GOT3 (cell line): ENCODE results near the gene FRRS1.

Experiments used
- DNase-seq: peaks from one replicate; lab custom pipeline; 2025; ENCODE audit warnings: mixed read lengths; lab: John Stamatoyannopoulos, UW

FRRS1 gene

GRCh38 chr1:99731384-99731783, 35.1 kb downstream of the FRRS1 start:
- no peak for DNase-seq

- DNase-seq, result no peak
Observed at GRCh38 chr1:99728494-99729235, 37.8 kb downstream of the FRRS1 start.

GRCh38 chr1:99727575-99728185, 38.8 kb downstream of the FRRS1 start:
- no peak for DNase-seq

GRCh38 chr1:99726818-99727217, 39.6 kb downstream of the FRRS1 start:
- no peak for DNase-seq

GRCh38 chr1:99726407-99726806, 40.0 kb downstream of the FRRS1 start:
- DNase-seq, result no peak

- DNase-seq, result no peak
Observed at GRCh38 chr1:99725996-99726395, 40.4 kb downstream of the FRRS1 start.

GRCh38 chr1:99723251-99723650, 43.2 kb downstream of the FRRS1 start:
- no peak for DNase-seq

- no peak for DNase-seq
Observed at GRCh38 chr1:99717005-99717404, 49.4 kb downstream of the FRRS1 start.

GRCh38 chr1:99713006-99713405, 53.4 kb downstream of the FRRS1 start:
- no peak for DNase-seq

- no peak for DNase-seq
Observed at GRCh38 chr1:99710994-99711393, 55.4 kb downstream of the FRRS1 start.

- no peak for DNase-seq
Observed at GRCh38 chr1:99707535-99708142, 58.8 kb downstream of the FRRS1 start.

GRCh38 chr1:99705385-99705784, 61.0 kb downstream of the FRRS1 start:
- no peak for DNase-seq

- DNase-seq, result no peak
Observed at GRCh38 chr1:99704356-99704816, 62.0 kb downstream of the FRRS1 start.

GRCh38 chr1:99702221-99702620, 64.2 kb downstream of the FRRS1 start:
- no peak for DNase-seq

GRCh38 chr1:99700020-99700419, 66.4 kb downstream of the FRRS1 start:
- no peak for DNase-seq

- no peak for DNase-seq
Observed at GRCh38 chr1:99697580-99697979, 68.9 kb downstream of the FRRS1 start.

GRCh38 chr1:99696616-99697015, 69.8 kb downstream of the FRRS1 start:
- DNase-seq, result no peak

- DNase-seq, result no peak
Observed at GRCh38 chr1:99691175-99691574, 75.3 kb downstream of the FRRS1 start.

- DNase-seq, result peak; percentile 22
Observed at GRCh38 chr1:99685516-99686180, 80.8 kb downstream of the FRRS1 start.

- DNase-seq, result no peak
Observed at GRCh38 chr1:99682291-99682751, 84.1 kb downstream of the FRRS1 start.

- DNase-seq, result no peak
Observed at GRCh38 chr1:99681583-99681982, 84.9 kb downstream of the FRRS1 start.

GRCh38 chr1:99680270-99680669, 86.2 kb downstream of the FRRS1 start:
- DNase-seq, result no peak

- DNase-seq, result no peak
Observed at GRCh38 chr1:99677416-99677815, 89.0 kb downstream of the FRRS1 start.
